GM12878 (cell line): ENCODE data around the gene FARS2.

Source experiments
- EP300 ChIP-seq, 2 experiments: fragments of 150-350 bp in 1 of 2; IDR thresholded peaks; 2 replicates each; pipeline ENCODE4 v1.6.1; 2011 to 2012; ENCODE audit warnings: low read depth in 2 of 2, low read length in 2 of 2, borderline replicate concordance in 1 of 2, improper control_type of control experiment in 1 of 2, inconsistent platforms in 1 of 2; ENCODE audit not compliant: control insufficient read depth in 1 of 2
- EZH2 ChIP-seq: IDR thresholded peaks from 2 replicates; pipeline ENCODE4 v1.6.1; 2012; ENCODE audit warnings: low read depth, mild to moderate bottlenecking, control low read depth, inconsistent platforms, low read length, borderline replicate concordance; ENCODE audit not compliant: control insufficient read depth
- MXI1 ChIP-seq: fragments of 150-350 bp; IDR thresholded peaks from 2 replicates; pipeline ENCODE4 v1.6.1; 2011; ENCODE audit warnings: low read depth, mild to moderate bottlenecking, inconsistent platforms, low read length, improper control_type of control experiment
- TARDBP ChIP-seq: IDR thresholded peaks from 2 replicates; pipeline ENCODE4 v1.6.1; 2016; ENCODE audit warnings: borderline replicate concordance
- ZNF274 ChIP-seq: IDR thresholded peaks from one replicate; pipeline ENCODE4 v1.8.0; 2011; ENCODE audit not compliant: insufficient read length, insufficient read depth
- TF ChIP-seq, protein P1 (sequence below), 3 experiments: IDR thresholded peaks in 2 of 3; conservative IDR thresholded peaks in 1 of 3; 2 replicates each; pipeline ENCODE4 v1.5.1; 2011; ENCODE audit warnings: low read depth in 3 of 3, low read length in 3 of 3, mild to moderate bottlenecking in 3 of 3, control low read depth in 2 of 3, moderate library complexity in 2 of 3, inconsistent platforms in 1 of 3, mixed read lengths in 1 of 3; ENCODE audit not compliant: control insufficient read depth in 2 of 3, insufficient read depth in 1 of 3; ENCODE audit errors: extremely low read depth in 1 of 3

DNA sequence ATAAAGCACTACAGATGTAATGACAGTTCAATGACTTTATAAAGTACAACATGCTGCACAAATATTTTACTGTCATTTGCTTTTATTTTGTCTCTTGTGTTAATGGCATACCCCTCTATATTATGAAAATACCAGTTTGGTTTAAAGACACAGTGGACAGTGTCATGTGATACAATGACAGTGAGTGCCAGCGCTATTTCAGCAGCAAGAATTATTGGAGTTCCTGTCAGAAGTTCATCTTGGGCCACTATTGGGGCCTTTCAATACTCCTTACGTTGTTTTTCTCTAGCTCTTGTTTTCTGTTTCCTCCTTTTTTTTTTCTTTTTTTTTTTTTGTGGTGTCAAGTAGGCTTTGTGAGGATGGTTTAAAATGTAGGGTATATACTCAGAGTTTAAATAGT, 232.5 kb downstream of the FARS2 start:
- TF ChIP-seq, protein P1, sequence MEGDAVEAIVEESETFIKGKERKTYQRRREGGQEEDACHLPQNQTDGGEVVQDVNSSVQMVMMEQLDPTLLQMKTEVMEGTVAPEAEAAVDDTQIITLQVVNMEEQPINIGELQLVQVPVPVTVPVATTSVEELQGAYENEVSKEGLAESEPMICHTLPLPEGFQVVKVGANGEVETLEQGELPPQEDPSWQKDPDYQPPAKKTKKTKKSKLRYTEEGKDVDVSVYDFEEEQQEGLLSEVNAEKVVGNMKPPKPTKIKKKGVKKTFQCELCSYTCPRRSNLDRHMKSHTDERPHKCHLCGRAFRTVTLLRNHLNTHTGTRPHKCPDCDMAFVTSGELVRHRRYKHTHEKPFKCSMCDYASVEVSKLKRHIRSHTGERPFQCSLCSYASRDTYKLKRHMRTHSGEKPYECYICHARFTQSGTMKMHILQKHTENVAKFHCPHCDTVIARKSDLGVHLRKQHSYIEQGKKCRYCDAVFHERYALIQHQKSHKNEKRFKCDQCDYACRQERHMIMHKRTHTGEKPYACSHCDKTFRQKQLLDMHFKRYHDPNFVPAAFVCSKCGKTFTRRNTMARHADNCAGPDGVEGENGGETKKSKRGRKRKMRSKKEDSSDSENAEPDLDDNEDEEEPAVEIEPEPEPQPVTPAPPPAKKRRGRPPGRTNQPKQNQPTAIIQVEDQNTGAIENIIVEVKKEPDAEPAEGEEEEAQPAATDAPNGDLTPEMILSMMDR (IDR thresholded peaks at IDR 0.05 in 2 of 3, conservative IDR thresholded peaks at IDR 0.05 in 1 of 3; ENCODE audit: control insufficient read depth in 2 of 3, extremely low read depth in 1 of 3, insufficient read depth in 1 of 3, low read depth in 3 of 3, low read length in 3 of 3) = no peak
- no peak for TF ChIP-seq ZNF274
- TF ChIP-seq EP300 (IDR thresholded peaks at IDR 0.05; ENCODE audit: borderline replicate concordance in 1 of 2, control insufficient read depth in 1 of 2, low read depth in 2 of 2, low read length in 2 of 2) = no peak
- TF ChIP-seq TARDBP = no peak
- no peak for TF ChIP-seq MXI1
- TF ChIP-seq EZH2 = no peak
